ENCODE measurements around the gene SNAP25. TPM values are rescaled to one million over a fixed set of nuclear protein-coding genes. Genes with fewer than 3 reads are reported as not detected.

The SNAP25 gene
- total RNA-seq, 1 experiment from 2014 or later = 0.39 TPM

DNA sequence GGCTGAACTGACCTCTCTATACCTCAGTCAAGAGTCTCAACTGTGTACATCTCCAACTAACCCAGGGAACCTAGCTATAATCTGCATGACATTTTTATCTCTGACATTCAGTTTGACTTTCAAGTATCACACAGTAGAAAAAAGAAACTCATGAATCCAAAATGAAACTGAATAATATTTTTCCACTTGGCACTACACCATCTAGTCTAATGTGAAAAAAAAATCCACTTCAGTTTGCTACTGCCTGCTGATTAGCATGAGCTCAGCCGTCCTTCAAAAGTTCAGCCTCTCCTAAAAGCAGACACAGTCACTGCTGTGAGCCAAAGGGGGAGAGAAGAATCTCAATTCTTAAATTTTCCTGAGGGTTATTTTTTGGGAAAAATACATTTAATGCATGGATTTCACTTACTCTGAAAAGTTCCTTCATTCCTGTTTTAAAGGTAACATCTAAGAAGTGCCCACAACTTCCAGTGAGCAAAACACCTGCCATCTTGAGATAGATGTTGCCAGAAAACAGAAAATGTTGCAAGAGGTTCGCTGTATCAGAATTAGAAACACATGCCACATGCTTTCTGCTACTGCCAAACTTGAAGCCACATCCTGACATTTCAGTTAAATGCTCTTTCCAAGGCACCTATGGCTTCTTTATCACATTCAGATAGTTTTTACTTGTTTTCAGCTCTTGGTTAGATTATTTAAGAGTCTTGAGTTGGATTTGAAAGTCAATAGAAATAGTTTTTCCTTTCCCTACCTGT, 120.0 kb downstream of the SNAP25 start:
- TF ChIP-seq POLR2A (IDR thresholded peaks at IDR 0.05; ENCODE audit: borderline replicate concordance, extremely low read depth, insufficient read depth, insufficient read length) = no peak
- Histone ChIP-seq H3K36me3 (ENCODE audit: control insufficient read depth in 1 of 2, insufficient read depth in 2 of 2, low read length in 2 of 2) (no peaks in the 10 kb centered on the region), H3K4me1 (ENCODE audit: control insufficient read depth in 1 of 2, insufficient read depth in 2 of 2, low read length in 2 of 2) (no peaks in the 10 kb centered on the region), H2AFZ (ENCODE audit: low read depth, low read length, poor library complexity, severe bottlenecking) (no peak overlapping the region), H3K27ac (ENCODE audit: low read depth, low read length) (no peak overlapping the region), H3K9me3 (ENCODE audit: control insufficient read depth in 1 of 2, insufficient read depth in 1 of 2, low read depth in 1 of 2, low read length in 2 of 2) (no peaks in the 10 kb centered on the region), H3K9ac (ENCODE audit: low read length) (no peak overlapping the region), H3K4me3 (replicated peaks in 1 of 2; ENCODE audit: low read depth in 1 of 2, low read length in 2 of 2) (no peak overlapping the region), H3K4me2 (ENCODE audit: low read length) (no peak overlapping the region), H4K20me1 (ENCODE audit: insufficient read depth) (no peaks in the 10 kb centered on the region), H3K9me2 (ENCODE audit: insufficient read depth) (no peaks in the 10 kb centered on the region), H3K27me3 (ENCODE audit: insufficient read depth, low read length) (no peaks in the 10 kb centered on the region), H3K79me2 (ENCODE audit: insufficient read depth, low read length) (no peaks in the 10 kb centered on the region)
- BruUV-seq (replicated peaks) = no TSS peak
- ATAC-seq = no peak
- no peak for DNase-seq (ENCODE audit: low read depth, low spot score)
- CTCF ChIA-PET = no interaction called here
- POLR2A ChIA-PET = no interaction called here
- RAD21 ChIA-PET (ENCODE audit: low non-redundant PET in 1 of 2, low total read pairs in 2 of 2, uncharacterized antibody in 2 of 2, unreplicated experiment in 2 of 2) = no interaction called here
- intact Hi-C loops (cut with micrococcal nuclease) = no loop called here

GRCh38 chr20:10339609-10340008, 121.0 kb downstream of the SNAP25 start:
- ATAC-seq = no peak
- ChIA-PET CTCF (no interaction called here), POLR2A (no interaction called here), RAD21 (ENCODE audit: low non-redundant PET in 1 of 2, low total read pairs in 2 of 2, uncharacterized antibody in 2 of 2, unreplicated experiment in 2 of 2) (no interaction called here)
- H3K27me3 ChIP-seq (ENCODE audit: insufficient read depth, low read length) = no peaks in the 10 kb centered on the region
- no peaks in the 10 kb centered on the region for H4K20me1 ChIP-seq (ENCODE audit: insufficient read depth)
- H3K4me3 ChIP-seq (replicated peaks in 1 of 2; ENCODE audit: low read depth in 1 of 2, low read length in 2 of 2) = no peak overlapping the region
- no peak overlapping the region for H3K4me2 ChIP-seq (ENCODE audit: low read length)
- no peak overlapping the region for H3K9ac ChIP-seq (ENCODE audit: low read length)
- H3K9me3 ChIP-seq (ENCODE audit: control insufficient read depth in 1 of 2, insufficient read depth in 1 of 2, low read depth in 1 of 2, low read length in 2 of 2) = no peaks in the 10 kb centered on the region
- no peaks in the 10 kb centered on the region for H3K36me3 ChIP-seq (ENCODE audit: control insufficient read depth in 1 of 2, insufficient read depth in 2 of 2, low read length in 2 of 2)
- H3K79me2 ChIP-seq (ENCODE audit: insufficient read depth, low read length) = no peaks in the 10 kb centered on the region
- H3K4me1 ChIP-seq (ENCODE audit: control insufficient read depth in 1 of 2, insufficient read depth in 2 of 2, low read length in 2 of 2) = no peaks in the 10 kb centered on the region
- no peaks in the 10 kb centered on the region for H3K9me2 ChIP-seq (ENCODE audit: insufficient read depth)
- intact Hi-C loops (cut with micrococcal nuclease) = no loop called here
- no peak for DNase-seq (ENCODE audit: low read depth, low spot score)
- BruUV-seq (replicated peaks) = no TSS peak
- no peak overlapping the region for H2AFZ ChIP-seq (ENCODE audit: low read depth, low read length, poor library complexity, severe bottlenecking)
- no peak overlapping the region for H3K27ac ChIP-seq (ENCODE audit: low read depth, low read length)
- no peak for TF ChIP-seq EZH2phosphoT487 (IDR thresholded peaks at IDR 0.05; ENCODE audit: borderline replicate concordance)
- TF ChIP-seq, protein P1, sequence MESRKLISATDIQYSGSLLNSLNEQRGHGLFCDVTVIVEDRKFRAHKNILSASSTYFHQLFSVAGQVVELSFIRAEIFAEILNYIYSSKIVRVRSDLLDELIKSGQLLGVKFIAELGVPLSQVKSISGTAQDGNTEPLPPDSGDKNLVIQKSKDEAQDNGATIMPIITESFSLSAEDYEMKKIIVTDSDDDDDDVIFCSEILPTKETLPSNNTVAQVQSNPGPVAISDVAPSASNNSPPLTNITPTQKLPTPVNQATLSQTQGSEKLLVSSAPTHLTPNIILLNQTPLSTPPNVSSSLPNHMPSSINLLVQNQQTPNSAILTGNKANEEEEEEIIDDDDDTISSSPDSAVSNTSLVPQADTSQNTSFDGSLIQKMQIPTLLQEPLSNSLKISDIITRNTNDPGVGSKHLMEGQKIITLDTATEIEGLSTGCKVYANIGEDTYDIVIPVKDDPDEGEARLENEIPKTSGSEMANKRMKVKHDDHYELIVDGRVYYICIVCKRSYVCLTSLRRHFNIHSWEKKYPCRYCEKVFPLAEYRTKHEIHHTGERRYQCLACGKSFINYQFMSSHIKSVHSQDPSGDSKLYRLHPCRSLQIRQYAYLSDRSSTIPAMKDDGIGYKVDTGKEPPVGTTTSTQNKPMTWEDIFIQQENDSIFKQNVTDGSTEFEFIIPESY (IDR thresholded peaks at IDR 0.05; ENCODE audit: extremely low read depth, insufficient replicate concordance, low read length) = no peak
- no peak for TF ChIP-seq RAD21 (IDR thresholded peaks at IDR 0.05; ENCODE audit: low read depth)
- TF ChIP-seq JUND (IDR thresholded peaks at IDR 0.05) = no peak
- TF ChIP-seq ATF3 (IDR thresholded peaks at IDR 0.05) = no peak
- no peak for TF ChIP-seq ZFX (IDR thresholded peaks at IDR 0.05)
- TF ChIP-seq TCF7L2 (IDR thresholded peaks at IDR 0.05; ENCODE audit: borderline replicate concordance, extremely low read depth, insufficient read depth, insufficient read length) = no peak
- no peak for TF ChIP-seq CTCF (IDR thresholded peaks at IDR 0.05 in 2 of 3, conservative IDR thresholded peaks at IDR 0.05 in 1 of 3; ENCODE audit: borderline replicate concordance in 1 of 3, insufficient read depth in 1 of 3, low read depth in 2 of 3, low read length in 2 of 3)
- no peak for TF ChIP-seq YY1 (IDR thresholded peaks at IDR 0.05; ENCODE audit: extremely low read depth, insufficient replicate concordance, low read depth, low read length)
- TF ChIP-seq EZH2 (IDR thresholded peaks at IDR 0.05) = no peak
- TF ChIP-seq SRF (IDR thresholded peaks at IDR 0.05; ENCODE audit: low read depth) = no peak
- no peak for TF ChIP-seq ELF1 (IDR thresholded peaks at IDR 0.05; ENCODE audit: borderline replicate concordance, low read depth)
- TF ChIP-seq, protein P2, sequence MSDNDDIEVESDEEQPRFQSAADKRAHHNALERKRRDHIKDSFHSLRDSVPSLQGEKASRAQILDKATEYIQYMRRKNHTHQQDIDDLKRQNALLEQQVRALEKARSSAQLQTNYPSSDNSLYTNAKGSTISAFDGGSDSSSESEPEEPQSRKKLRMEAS (IDR thresholded peaks at IDR 0.05) = no peak
- no peak for TF ChIP-seq POLR2AphosphoS5 (IDR thresholded peaks at IDR 0.05; ENCODE audit: low read depth, low read length)
- no peak for TF ChIP-seq SIN3A (IDR thresholded peaks at IDR 0.05; ENCODE audit: low read depth)
- no peak for TF ChIP-seq EGR1 (IDR thresholded peaks at IDR 0.05; ENCODE audit: low read depth)
- no peak for TF ChIP-seq CEBPB (IDR thresholded peaks at IDR 0.05; ENCODE audit: low read depth)
